ENCODE results near the gene MEI1. TPM values are rescaled to one million over a fixed set of nuclear protein-coding genes. Genes with fewer than 3 reads are reported as not detected.
"Not testable (repeated sequence)": the region's sequence is repeated elsewhere in the genome, so short reads cannot be mapped to it uniquely, and the experiment has no call there.

Gene MEI1
- total and polyA plus RNA-seq, 8 donors, result 1.6 to 15.2 (median 3.4) TPM; not detected in 2

- Histone ChIP-seq H3K9me3 (no peaks in the 10 kb centered on the region), H3K27ac (no peak overlapping the region), H3K4me3 (no peak overlapping the region), H3K36me3 (peaks cover 47 to 57% (median 54%) of the 10 kb centered on the region in 4 donors), H3K4me1 (peaks cover 3 to 20% (median 11%) of the 10 kb centered on the region in 4 donors), H3K27me3 (no peaks in the 10 kb centered on the region)
- intact Hi-C loops (cut with DNase I; ENCODE audit: low total_unique reads), result no loop called here
- 76 to 85% (median 78%) methylated on average over 3 of the region's 3 CpGs for whole genome bisulfite sequencing, 5 donors
- no peak for DNase-seq
- TF ChIP-seq POLR2AphosphoS5 (IDR thresholded peaks at IDR 0.05) (no peak), EP300 (IDR thresholded peaks at IDR 0.05) (no peak), POLR2A (IDR thresholded peaks at IDR 0.05) (no peak)
- TF ChIP-seq, protein P1, sequence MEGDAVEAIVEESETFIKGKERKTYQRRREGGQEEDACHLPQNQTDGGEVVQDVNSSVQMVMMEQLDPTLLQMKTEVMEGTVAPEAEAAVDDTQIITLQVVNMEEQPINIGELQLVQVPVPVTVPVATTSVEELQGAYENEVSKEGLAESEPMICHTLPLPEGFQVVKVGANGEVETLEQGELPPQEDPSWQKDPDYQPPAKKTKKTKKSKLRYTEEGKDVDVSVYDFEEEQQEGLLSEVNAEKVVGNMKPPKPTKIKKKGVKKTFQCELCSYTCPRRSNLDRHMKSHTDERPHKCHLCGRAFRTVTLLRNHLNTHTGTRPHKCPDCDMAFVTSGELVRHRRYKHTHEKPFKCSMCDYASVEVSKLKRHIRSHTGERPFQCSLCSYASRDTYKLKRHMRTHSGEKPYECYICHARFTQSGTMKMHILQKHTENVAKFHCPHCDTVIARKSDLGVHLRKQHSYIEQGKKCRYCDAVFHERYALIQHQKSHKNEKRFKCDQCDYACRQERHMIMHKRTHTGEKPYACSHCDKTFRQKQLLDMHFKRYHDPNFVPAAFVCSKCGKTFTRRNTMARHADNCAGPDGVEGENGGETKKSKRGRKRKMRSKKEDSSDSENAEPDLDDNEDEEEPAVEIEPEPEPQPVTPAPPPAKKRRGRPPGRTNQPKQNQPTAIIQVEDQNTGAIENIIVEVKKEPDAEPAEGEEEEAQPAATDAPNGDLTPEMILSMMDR (IDR thresholded peaks at IDR 0.05), result no peak
Observed at GRCh38 chr22:41664951-41665350, 34.4 kb upstream of the MEI1 start.

DNA sequence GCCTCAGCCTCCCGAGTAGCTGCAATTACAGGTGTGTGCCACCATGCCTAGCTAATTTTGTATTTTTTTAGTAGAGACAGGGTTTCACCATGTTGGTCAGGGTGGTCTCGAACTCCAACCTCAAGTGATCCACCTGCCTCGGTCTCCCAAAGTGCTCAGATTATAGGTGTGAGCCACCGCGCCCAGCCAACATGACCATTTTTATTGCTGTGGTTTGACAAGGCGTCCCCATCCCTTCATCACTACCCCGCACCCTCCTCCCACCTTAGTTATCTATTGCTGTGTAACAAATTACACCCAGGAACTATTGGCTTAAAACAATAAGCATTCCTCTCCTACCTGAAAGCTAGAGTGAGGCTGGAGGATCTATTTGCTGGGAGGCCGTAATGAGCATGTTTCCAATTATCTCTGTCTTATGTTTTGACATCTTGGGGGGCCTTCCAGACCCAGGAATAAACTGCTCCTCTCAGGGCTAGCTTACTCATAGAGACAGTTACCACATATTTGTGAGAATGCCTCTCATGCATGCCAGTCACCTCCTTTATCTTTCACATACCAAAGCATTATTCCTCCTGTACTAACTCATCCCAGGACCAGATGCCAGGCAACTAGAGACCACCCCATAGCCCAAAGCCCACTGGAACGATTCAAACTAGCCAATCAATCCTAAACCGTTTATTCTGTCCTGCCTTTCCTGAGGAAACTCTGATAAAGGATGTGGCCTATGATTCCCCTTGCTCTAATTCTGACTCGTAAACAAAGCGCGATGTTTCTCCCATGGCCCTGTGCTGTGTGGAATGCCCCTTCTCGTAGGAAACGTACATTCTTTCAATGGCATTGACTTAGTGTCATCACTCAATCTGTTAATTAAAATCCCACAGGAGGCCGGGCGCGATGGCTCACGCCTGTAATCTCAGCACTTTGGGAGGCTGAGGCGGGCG lies 30.1 kb upstream of the MEI1 start:
- intact Hi-C loops (cut with DNase I; ENCODE audit: low total_unique reads), result no loop called here
- WGBS, 5 donors, result 83 to 88% (median 85%) methylated on average over 21 of the region's 21 CpGs
- DNase-seq, result no peak

DNA sequence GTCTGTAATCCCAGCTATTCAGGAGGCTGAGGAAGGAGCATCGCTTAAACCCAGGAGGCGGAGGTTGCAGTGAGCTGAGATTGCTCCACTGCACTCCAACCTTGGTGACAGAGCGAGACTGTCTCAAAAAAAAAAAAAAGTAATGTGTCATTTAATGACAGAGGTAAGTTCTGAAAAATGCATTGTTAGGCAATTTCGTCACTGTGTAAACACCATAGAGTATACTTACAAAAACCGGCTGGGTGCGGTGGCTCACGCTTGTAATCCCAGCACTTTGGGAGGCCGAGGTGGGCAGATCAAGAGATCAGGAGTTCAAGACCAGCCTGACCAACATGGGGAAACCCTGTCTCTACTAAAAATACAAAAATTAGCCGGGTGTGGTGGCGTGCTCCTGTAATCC lies 27.2 kb upstream of the MEI1 start:
- H3K9me3 ChIP-seq, result not testable (repeated sequence)
- DNase-seq, result peak in 1 of 2 donors; percentile 61
- 62 to 79% (median 71%) methylated on average over 10 of the region's 10 CpGs for WGBS, 5 donors

More for the DNA sequence above, 30.1 kb upstream of the MEI1 start:
- no peak for TF ChIP-seq POLR2A (IDR thresholded peaks at IDR 0.05)
- no peak for TF ChIP-seq POLR2AphosphoS5 (IDR thresholded peaks at IDR 0.05)
- TF ChIP-seq, protein P1 (IDR thresholded peaks at IDR 0.05), result no peak
- H3K27me3 ChIP-seq, result no peaks in the 10 kb centered on the region
- peaks cover 3 to 31% (median 11%) of the 10 kb centered on the region in 4 donors for H3K4me1 ChIP-seq
- H3K9me3 ChIP-seq, result no peaks in the 10 kb centered on the region
- H3K36me3 ChIP-seq, result peaks cover 10 to 31% (median 29%) of the 10 kb centered on the region in 4 donors
- H3K4me3 ChIP-seq, result no peak overlapping the region
- H3K27ac ChIP-seq, result peak overlapping the region in 2 of 5 donors; percentile 2 to 11

DNA sequence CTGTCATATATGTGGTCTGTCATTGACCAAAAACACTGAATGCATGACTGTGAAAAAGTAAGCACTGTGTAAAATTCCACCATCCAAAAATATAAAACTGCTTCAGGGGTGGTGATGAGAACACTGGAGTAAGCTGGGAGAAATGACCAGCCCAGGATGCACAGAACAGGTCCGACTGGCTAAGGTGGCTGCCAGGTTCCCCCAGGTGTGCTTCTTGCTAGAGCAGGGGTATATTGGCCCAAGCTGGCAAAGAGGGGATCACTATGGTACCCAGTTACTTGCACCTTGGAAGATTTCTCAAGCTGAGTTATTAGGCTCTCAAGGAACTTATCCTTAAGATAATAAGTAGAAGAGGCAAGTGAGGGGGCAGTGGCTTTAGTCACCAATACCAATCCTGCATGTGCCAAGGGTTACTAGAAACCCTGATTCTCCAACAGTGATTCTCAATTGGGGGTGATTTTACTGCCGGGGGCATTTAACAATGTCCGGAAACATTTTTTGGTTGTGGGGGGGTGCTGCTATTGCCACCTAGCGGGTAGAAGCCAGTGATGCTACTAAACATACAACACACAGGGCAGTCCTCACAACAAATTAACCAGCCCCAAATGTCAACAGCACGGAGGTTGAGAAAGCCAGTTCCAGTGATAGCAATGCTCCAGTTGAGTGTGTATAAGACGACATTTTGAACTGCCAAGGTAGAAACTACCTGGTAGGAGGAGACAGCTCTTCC lies 26.4 kb upstream of the MEI1 start:
- 48 to 68% (median 61%) methylated on average over 6 of the region's 6 CpGs for WGBS, 5 donors
- H3K4me1 ChIP-seq, result peaks cover 0 to 13% (median 0%) of the 10 kb centered on the region in 4 donors
- H3K9me3 ChIP-seq, result no peaks in the 10 kb centered on the region
- H3K27me3 ChIP-seq, result no peaks in the 10 kb centered on the region
- no peak overlapping the region for H3K4me3 ChIP-seq
- H3K27ac ChIP-seq, result peak overlapping the region in 2 of 5 donors; percentile 14 to 28
- peak in 1 of 2 donors; percentile 29 for DNase-seq
- peaks cover 19 to 55% (median 49%) of the 10 kb centered on the region in 4 donors for H3K36me3 ChIP-seq
- TF ChIP-seq, protein P1 (IDR thresholded peaks at IDR 0.05), result peak in 1 of 7 experiments; percentile 7
- no peak for TF ChIP-seq POLR2A (IDR thresholded peaks at IDR 0.05)
- intact Hi-C loops (cut with DNase I; ENCODE audit: low total_unique reads), result no loop called here

More for the DNA sequence above, 27.2 kb upstream of the MEI1 start:
- Histone ChIP-seq H3K4me1 (peaks cover 0 to 22% (median 5%) of the 10 kb centered on the region in 4 donors), H3K27ac (peak overlapping the region in 1 of 5 donors; percentile 20), H3K36me3 (peaks cover 15 to 46% (median 40%) of the 10 kb centered on the region in 4 donors)
- intact Hi-C loops (cut with DNase I; ENCODE audit: low total_unique reads); H3K4me3 ChIP-seq; H3K27me3 ChIP-seq: not testable (repeated sequence)

All from stomach (tissue), 9 donors.